GM23338 (cell line): Measurements from ENCODE around the gene NGFR. TPM values are rescaled to one million over a fixed set of nuclear protein-coding genes. Genes with fewer than 3 reads are reported as not detected.

Source experiments
- ATAC-seq: fragments of 200-7000 bp; cut with Tn5 transposase; 3 replicates; pipeline ENCODE4 v1.9.1; 2020
- DNase-seq: peaks from one replicate; pipeline ENCODE4 v3.0.0-alpha.2; 2015; ENCODE audit warnings: low spot score
- H2AFZ ChIP-seq: fragments of 200-600 bp; sonication (generic); 2 replicates; pipeline ENCODE4 v1.8.0; 2016; ENCODE audit warnings: antibody characterized with exemption, mild to moderate bottlenecking, moderate library complexity
- H3F3A ChIP-seq: fragments of 200-600 bp; sonication (generic); replicated peaks from 2 replicates; pipeline ENCODE4 v1.8.0; 2017; ENCODE audit warnings: antibody characterized with exemption, mixed run types, low read depth
- H3K27ac ChIP-seq: fragments of 200-600 bp; sonication (generic); 2 replicates; pipeline ENCODE4 v1.6.1; 2016; ENCODE audit warnings: low read depth
- H3K27me3 ChIP-seq: fragments of 200-600 bp; sonication (generic); 2 replicates; pipeline ENCODE4 v1.8.0; 2016; ENCODE audit warnings: mild to moderate bottlenecking, mixed run types, moderate library complexity; ENCODE audit not compliant: insufficient read depth
- H3K36me3 ChIP-seq: fragments of 200-600 bp; sonication (generic); 2 replicates; pipeline ENCODE4 v1.8.0; 2016; ENCODE audit warnings: mild to moderate bottlenecking; ENCODE audit not compliant: insufficient read depth
- H3K4me1 ChIP-seq: fragments of 200-600 bp; sonication (generic); 2 replicates; pipeline ENCODE4 v1.8.0; 2016; ENCODE audit warnings: mild to moderate bottlenecking, moderate library complexity; ENCODE audit not compliant: insufficient read depth
- H3K4me2 ChIP-seq: fragments of 200-600 bp; sonication (generic); 2 replicates; pipeline ENCODE4 v1.7.1; 2017; ENCODE audit warnings: mixed run types
- H3K4me3 ChIP-seq: fragments of 200-600 bp; sonication (generic); 2 replicates; pipeline ENCODE4 v1.6.1; 2016; ENCODE audit warnings: mixed run types
- H3K79me2 ChIP-seq: fragments of 200-600 bp; sonication (generic); replicated peaks from 2 replicates; pipeline ENCODE4 v1.8.0; 2017; ENCODE audit warnings: mild to moderate bottlenecking; ENCODE audit not compliant: insufficient read depth
- H3K9me2 ChIP-seq: fragments of 200-600 bp; sonication (generic); 2 replicates; pipeline ENCODE4 v1.8.0; 2017; ENCODE audit not compliant: insufficient read depth
- H4K20me1 ChIP-seq: fragments of 200-600 bp; sonication (generic); replicated peaks from 2 replicates; pipeline ENCODE4 v1.8.0; 2017; ENCODE audit warnings: mild to moderate bottlenecking; ENCODE audit not compliant: insufficient read depth
- H3K27ac Mint-ChIP-seq: 2 replicates; pipeline ENCODE4 v1.8.0; 2020; ENCODE audit warnings: inconsistent platforms, mild to moderate bottlenecking, moderate library complexity, mixed read lengths
- H3K27me3 Mint-ChIP-seq: 3 replicates; pipeline ENCODE4 v1.8.0; 2022; ENCODE audit warnings: low read depth, mild to moderate bottlenecking, moderate library complexity, mixed read lengths, inconsistent platforms; ENCODE audit not compliant: insufficient read depth, poor library complexity
- H3K36me3 Mint-ChIP-seq: 3 replicates; pipeline ENCODE4 v1.8.0; 2021; ENCODE audit warnings: low read depth, mild to moderate bottlenecking, inconsistent platforms, moderate library complexity, mixed read lengths
- H3K4me1 Mint-ChIP-seq: 3 replicates; pipeline ENCODE4 v1.8.0; 2020; ENCODE audit warnings: mild to moderate bottlenecking, inconsistent platforms, mixed read lengths
- H3K4me3 Mint-ChIP-seq: 3 replicates; pipeline ENCODE4 v1.8.0; 2021; ENCODE audit warnings: moderate library complexity, mild to moderate bottlenecking, inconsistent platforms, mixed read lengths
- H3K9me3 Mint-ChIP-seq: 3 replicates; pipeline ENCODE4 v1.8.0; 2020; ENCODE audit warnings: moderate library complexity, mild to moderate bottlenecking, inconsistent platforms, mixed read lengths
- CREB1 ChIP-seq: fragments of 250-450 bp; sonication (Bioruptor Pico); IDR thresholded peaks from 2 replicates; pipeline ENCODE4 v1.5.0; 2020; ENCODE audit warnings: low read depth, mild to moderate bottlenecking, moderate library complexity
- ETS1 ChIP-seq: IDR thresholded peaks from 2 replicates; pipeline ENCODE4 v1.6.1; 2016; ENCODE audit warnings: antibody characterized with exemption
- EZH2 ChIP-seq: fragments of 200-600 bp; sonication (generic); IDR thresholded peaks from one replicate; pipeline ENCODE4 v1.8.0; 2017; ENCODE audit warnings: antibody characterized with exemption, mild to moderate bottlenecking, low read depth; ENCODE audit not compliant: unreplicated experiment
- EZH2phosphoT487 ChIP-seq: fragments of 200-600 bp; sonication (generic); IDR thresholded peaks from one replicate; pipeline ENCODE4 v1.8.1; 2018; ENCODE audit warnings: antibody characterized with exemption; ENCODE audit not compliant: unreplicated experiment
- JUNB ChIP-seq: IDR thresholded peaks from one replicate; pipeline ENCODE4 v1.6.1; 2016; ENCODE audit warnings: antibody characterized with exemption; ENCODE audit not compliant: unreplicated experiment
- NANOG ChIP-seq: IDR thresholded peaks from 2 replicates; pipeline ENCODE4 v1.6.1; 2016; ENCODE audit warnings: antibody characterized with exemption, borderline replicate concordance
- POLR2AphosphoS5 ChIP-seq: IDR thresholded peaks from 2 replicates; pipeline ENCODE4 v1.6.1; 2016; ENCODE audit warnings: antibody characterized with exemption, low read depth
- STAT1 ChIP-seq: IDR thresholded peaks from one replicate; pipeline ENCODE4 v1.6.1; 2016; ENCODE audit warnings: antibody characterized with exemption; ENCODE audit not compliant: unreplicated experiment
- ZNF114 ChIP-seq: fragments of 250-450 bp; sonication (Bioruptor Pico); IDR thresholded peaks from 2 replicates; pipeline ENCODE4 v1.5.0; 2020; ENCODE audit warnings: mild to moderate bottlenecking, moderate library complexity
- ZNF331 ChIP-seq: fragments of 250-450 bp; sonication (Bioruptor Pico); IDR thresholded peaks from 2 replicates; pipeline ENCODE4 v1.5.0; 2020; ENCODE audit warnings: low read depth, mild to moderate bottlenecking, moderate library complexity
- ZNF462 ChIP-seq: fragments of 250-450 bp; sonication (Bioruptor Pico); IDR thresholded peaks from 2 replicates; pipeline ENCODE4 v1.5.0; 2020; ENCODE audit warnings: mild to moderate bottlenecking, moderate library complexity
- polyA plus RNA-seq: library from polyadenylated mRNA; unstranded; fragments of >200 nt; fragmentation: Nextera tagmentation; extraction: Ambion mirVana; gene quantifications from 2 replicates; pipeline ENCODE4 v1.2.1, GENCODE V29; 2016
- total RNA-seq: library from RNA; depleted of rRNA; stranded (reverse); fragments of >200 nt; shearing (Covaris generic); gene quantifications from 2 replicates; pipeline ENCODE4 v1.2.3, GENCODE V29; 2014
- TF ChIP-seq, protein P1 (sequence below), 2 experiments: fragments of 200-600 bp in 1 of 2; sonication (generic) in 1 of 2; conservative IDR thresholded peaks; 2 replicates each; pipeline versions ENCODE4 v1.5.1 to v1.6.1; 2016 to 2017; ENCODE audit warnings: antibody characterized with exemption in 2 of 2, low read depth in 2 of 2, mild to moderate bottlenecking in 2 of 2, moderate library complexity in 1 of 2

The NGFR gene
- total and polyA plus RNA-seq, 2 experiments from 2014 or later = 2.8 to 6.9 TPM

DNA sequence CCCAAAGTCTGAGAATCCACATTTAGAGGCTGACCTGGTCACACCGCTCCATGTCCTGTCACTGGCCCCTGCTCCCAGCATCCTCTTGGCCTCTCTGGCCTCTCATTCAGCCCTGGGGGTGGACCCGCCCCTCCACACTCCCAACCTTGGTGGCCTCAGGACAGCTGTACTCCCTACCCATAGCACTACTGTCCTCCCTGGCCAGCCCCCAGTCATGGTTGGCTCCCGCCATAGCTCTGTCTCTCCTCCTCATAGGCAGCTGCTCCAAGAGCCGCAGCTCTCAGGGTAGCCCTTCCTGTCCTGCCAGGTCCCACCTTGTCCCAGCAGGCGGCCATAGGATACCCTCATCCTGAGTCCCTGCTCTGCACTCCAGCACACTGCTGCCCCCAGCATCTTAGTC lies 42.4 kb upstream of the NGFR start:
- Mint-ChIP-seq H3K27ac (no peak overlapping the region), H3K4me3 (no peak overlapping the region), H3K4me1 (peaks cover 20% of the 10 kb centered on the region), H3K27me3 (peaks cover 22% of the 10 kb centered on the region), H3K9me3 (no peaks in the 10 kb centered on the region), H3K36me3 (no peaks in the 10 kb centered on the region)
- peaks cover 4% of the 10 kb centered on the region for H3K4me1 ChIP-seq
- H3K36me3 ChIP-seq = no peaks in the 10 kb centered on the region
- no peak overlapping the region for H3K4me3 ChIP-seq
- H3F3A ChIP-seq = no peaks in the 10 kb centered on the region
- TF ChIP-seq ZNF331 = no peak
- no peak for TF ChIP-seq JUNB
- TF ChIP-seq NANOG = no peak
- no peak for TF ChIP-seq CREB1 (CRISPR knock-in tag)
- no peak for TF ChIP-seq POLR2AphosphoS5
- TF ChIP-seq ZNF462 = no peak
- no peak for TF ChIP-seq EZH2phosphoT487
- H3K4me2 ChIP-seq = no peak overlapping the region
- DNase-seq = no peak
- H3K27me3 ChIP-seq = no peaks in the 10 kb centered on the region
- H3K27ac ChIP-seq = no peak overlapping the region
- no peaks in the 10 kb centered on the region for H3K9me2 ChIP-seq
- no peak for ATAC-seq
- H3K79me2 ChIP-seq = no peaks in the 10 kb centered on the region
- no peak overlapping the region for H2AFZ ChIP-seq
- no peaks in the 10 kb centered on the region for H4K20me1 ChIP-seq

DNA sequence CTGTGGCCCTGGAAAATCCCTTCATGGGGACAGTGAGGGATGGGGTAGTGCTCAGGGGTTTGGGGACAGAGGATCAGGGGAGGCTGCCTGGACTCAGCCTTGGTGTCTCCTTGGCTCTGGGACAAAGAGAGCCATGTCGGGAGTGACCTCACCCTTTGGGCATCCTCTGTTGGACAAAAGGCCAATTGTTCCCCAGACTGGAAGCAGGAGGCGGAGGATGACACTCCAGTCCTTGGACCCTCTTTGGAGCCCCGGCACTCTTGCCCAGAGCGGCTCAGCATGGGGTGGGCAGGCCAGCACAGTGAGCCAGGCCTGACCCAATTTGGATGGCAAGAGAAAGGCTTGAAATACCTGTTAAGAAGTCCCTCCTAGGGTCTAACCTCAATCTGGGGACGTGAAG lies 41.0 kb upstream of the NGFR start:
- Mint-ChIP-seq H3K9me3 (no peaks in the 10 kb centered on the region), H3K4me1 (peaks cover 20% of the 10 kb centered on the region), H3K4me3 (no peak overlapping the region), H3K36me3 (no peaks in the 10 kb centered on the region), H3K27ac (no peak overlapping the region), H3K27me3 (peaks cover 20% of the 10 kb centered on the region)
- Histone ChIP-seq H3K79me2 (no peaks in the 10 kb centered on the region), H3K9me2 (no peaks in the 10 kb centered on the region), H3K27me3 (no peaks in the 10 kb centered on the region), H2AFZ (no peak overlapping the region), H3K36me3 (no peaks in the 10 kb centered on the region), H3K27ac (no peak overlapping the region), H3K4me1 (peaks cover 4% of the 10 kb centered on the region), H4K20me1 (no peaks in the 10 kb centered on the region), H3K4me3 (no peak overlapping the region), H3K4me2 (no peak overlapping the region), H3F3A (no peaks in the 10 kb centered on the region)
- DNase-seq (no peak), ATAC-seq (no peak)
- TF ChIP-seq NANOG = no peak
- no peak for TF ChIP-seq STAT1
- TF ChIP-seq, protein P1, sequence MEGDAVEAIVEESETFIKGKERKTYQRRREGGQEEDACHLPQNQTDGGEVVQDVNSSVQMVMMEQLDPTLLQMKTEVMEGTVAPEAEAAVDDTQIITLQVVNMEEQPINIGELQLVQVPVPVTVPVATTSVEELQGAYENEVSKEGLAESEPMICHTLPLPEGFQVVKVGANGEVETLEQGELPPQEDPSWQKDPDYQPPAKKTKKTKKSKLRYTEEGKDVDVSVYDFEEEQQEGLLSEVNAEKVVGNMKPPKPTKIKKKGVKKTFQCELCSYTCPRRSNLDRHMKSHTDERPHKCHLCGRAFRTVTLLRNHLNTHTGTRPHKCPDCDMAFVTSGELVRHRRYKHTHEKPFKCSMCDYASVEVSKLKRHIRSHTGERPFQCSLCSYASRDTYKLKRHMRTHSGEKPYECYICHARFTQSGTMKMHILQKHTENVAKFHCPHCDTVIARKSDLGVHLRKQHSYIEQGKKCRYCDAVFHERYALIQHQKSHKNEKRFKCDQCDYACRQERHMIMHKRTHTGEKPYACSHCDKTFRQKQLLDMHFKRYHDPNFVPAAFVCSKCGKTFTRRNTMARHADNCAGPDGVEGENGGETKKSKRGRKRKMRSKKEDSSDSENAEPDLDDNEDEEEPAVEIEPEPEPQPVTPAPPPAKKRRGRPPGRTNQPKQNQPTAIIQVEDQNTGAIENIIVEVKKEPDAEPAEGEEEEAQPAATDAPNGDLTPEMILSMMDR (conservative IDR thresholded peaks at IDR 0.05; ENCODE audit: low read depth in 2 of 2) = no peak
- no peak for TF ChIP-seq ETS1
- no peak for TF ChIP-seq JUNB
- TF ChIP-seq EZH2 = no peak
- TF ChIP-seq ZNF114 = no peak
